Effector memory CD4-positive, alpha-beta T cell (primary cell): ENCODE results near the gene DOCK2.

Source experiments
- DNase-seq, 3 donors: peaks; one replicate each; pipeline ENCODE4 v3.0.0-alpha.2; 2020
- H3K27ac ChIP-seq: 2 replicates; pipeline ENCODE4 v1.7.0; 2013; ENCODE audit warnings: mild to moderate bottlenecking, low read length, moderate library complexity; ENCODE audit not compliant: insufficient read depth, poor library complexity, severe bottlenecking
- H3K27me3 ChIP-seq: replicated peaks from 2 replicates; pipeline ENCODE4 v1.7.0; 2013; ENCODE audit warnings: mild to moderate bottlenecking, low read length; ENCODE audit not compliant: insufficient read depth, control insufficient read depth, poor library complexity, severe bottlenecking
- H3K36me3 ChIP-seq: 2 replicates; pipeline ENCODE4 v1.7.0; 2013; ENCODE audit warnings: mild to moderate bottlenecking, low read length, moderate library complexity; ENCODE audit not compliant: control insufficient read depth, insufficient read depth
- H3K4me1 ChIP-seq: 2 replicates; pipeline ENCODE4 v1.7.0; 2013; ENCODE audit warnings: low read length, mild to moderate bottlenecking; ENCODE audit not compliant: control insufficient read depth, insufficient read depth, poor library complexity, severe bottlenecking
- H3K4me3 ChIP-seq: 2 replicates; pipeline ENCODE4 v1.7.0; 2013; ENCODE audit warnings: low read length, low read depth, mild to moderate bottlenecking; ENCODE audit not compliant: insufficient read depth, poor library complexity, severe bottlenecking
- H3K9me3 ChIP-seq: 2 replicates; pipeline ENCODE4 v1.7.0; 2013; ENCODE audit warnings: mild to moderate bottlenecking, low read length, moderate library complexity; ENCODE audit not compliant: control insufficient read depth

DOCK2 gene

GRCh38 chr5:169923988-169924387 lies 286.9 kb downstream of the DOCK2 start:
- peaks cover 4% of the 10 kb centered on the region for H3K36me3 ChIP-seq
- H3K9me3 ChIP-seq, result no peaks in the 10 kb centered on the region
- no peak overlapping the region for H3K4me3 ChIP-seq
- no peaks in the 10 kb centered on the region for H3K4me1 ChIP-seq
- DNase-seq, result no peak
- H3K27ac ChIP-seq, result no peak overlapping the region
- no peaks in the 10 kb centered on the region for H3K27me3 ChIP-seq

GRCh38 chr5:169933127-169933526 lies 296.1 kb downstream of the DOCK2 start:
- no peaks in the 10 kb centered on the region for H3K9me3 ChIP-seq
- H3K36me3 ChIP-seq, result peaks cover 13% of the 10 kb centered on the region
- no peaks in the 10 kb centered on the region for H3K27me3 ChIP-seq
- peaks cover 8% of the 10 kb centered on the region for H3K4me1 ChIP-seq
- DNase-seq, result no peak
- H3K4me3 ChIP-seq, result no peak overlapping the region
- no peak overlapping the region for H3K27ac ChIP-seq

- H3K27me3 ChIP-seq, result no peaks in the 10 kb centered on the region
- H3K4me1 ChIP-seq, result peaks cover 8% of the 10 kb centered on the region
- H3K36me3 ChIP-seq, result peaks cover 15% of the 10 kb centered on the region
- no peaks in the 10 kb centered on the region for H3K9me3 ChIP-seq
- H3K4me3 ChIP-seq, result no peak overlapping the region
- no peak overlapping the region for H3K27ac ChIP-seq
- DNase-seq, result no peak
Observed at GRCh38 chr5:169933616-169934015, 296.5 kb downstream of the DOCK2 start.

- Histone ChIP-seq H3K36me3 (peaks cover 15% of the 10 kb centered on the region), H3K27ac (no peak overlapping the region), H3K4me3 (no peak overlapping the region), H3K27me3 (no peaks in the 10 kb centered on the region), H3K4me1 (peaks cover 8% of the 10 kb centered on the region), H3K9me3 (no peaks in the 10 kb centered on the region)
- DNase-seq, result no peak
Observed at GRCh38 chr5:169934990-169935389, 297.9 kb downstream of the DOCK2 start.

GRCh38 chr5:169935762-169936161 lies 298.7 kb downstream of the DOCK2 start:
- Histone ChIP-seq H3K36me3 (peaks cover 15% of the 10 kb centered on the region), H3K27ac (no peak overlapping the region)

GRCh38 chr5:169938439-169938838 lies 301.4 kb downstream of the DOCK2 start:
- peaks cover 8% of the 10 kb centered on the region for H3K4me1 ChIP-seq
- H3K27me3 ChIP-seq, result no peaks in the 10 kb centered on the region
- no peak overlapping the region for H3K4me3 ChIP-seq
- no peak overlapping the region for H3K27ac ChIP-seq
- DNase-seq, result no peak
- H3K36me3 ChIP-seq, result peaks cover 8% of the 10 kb centered on the region
- no peaks in the 10 kb centered on the region for H3K9me3 ChIP-seq

More at GRCh38 chr5:169935762-169936161, 298.7 kb downstream of the DOCK2 start:
- DNase-seq, result no peak
- Histone ChIP-seq H3K4me1 (peaks cover 8% of the 10 kb centered on the region), H3K9me3 (no peaks in the 10 kb centered on the region), H3K27me3 (no peaks in the 10 kb centered on the region), H3K4me3 (no peak overlapping the region)

- Histone ChIP-seq H3K4me3 (no peak overlapping the region), H3K4me1 (peaks cover 8% of the 10 kb centered on the region), H3K9me3 (no peaks in the 10 kb centered on the region), H3K27me3 (no peaks in the 10 kb centered on the region), H3K27ac (no peak overlapping the region), H3K36me3 (peaks cover 8% of the 10 kb centered on the region)
- no peak for DNase-seq
Observed at GRCh38 chr5:169939731-169940130, 302.7 kb downstream of the DOCK2 start.

- no peak overlapping the region for H3K27ac ChIP-seq
- no peaks in the 10 kb centered on the region for H3K4me1 ChIP-seq
- no peak for DNase-seq
- no peaks in the 10 kb centered on the region for H3K27me3 ChIP-seq
- no peaks in the 10 kb centered on the region for H3K9me3 ChIP-seq
- H3K36me3 ChIP-seq, result peaks cover 8% of the 10 kb centered on the region
- H3K4me3 ChIP-seq, result no peak overlapping the region
Observed at GRCh38 chr5:169941542-169941941, 304.5 kb downstream of the DOCK2 start.

- Histone ChIP-seq H3K27ac (no peak overlapping the region), H3K4me1 (no peaks in the 10 kb centered on the region), H3K9me3 (no peaks in the 10 kb centered on the region), H3K36me3 (peaks cover 8% of the 10 kb centered on the region), H3K27me3 (no peaks in the 10 kb centered on the region), H3K4me3 (no peak overlapping the region)
- no peak for DNase-seq
Observed at GRCh38 chr5:169942181-169942580, 305.1 kb downstream of the DOCK2 start.

- no peak overlapping the region for H3K27ac ChIP-seq
- no peaks in the 10 kb centered on the region for H3K27me3 ChIP-seq
- H3K4me3 ChIP-seq, result no peak overlapping the region
- no peaks in the 10 kb centered on the region for H3K9me3 ChIP-seq
- H3K4me1 ChIP-seq, result no peaks in the 10 kb centered on the region
- H3K36me3 ChIP-seq, result peaks cover 3% of the 10 kb centered on the region
- DNase-seq, result no peak
Observed at GRCh38 chr5:169943026-169943425, 306.0 kb downstream of the DOCK2 start.

- Histone ChIP-seq H3K36me3 (no peaks in the 10 kb centered on the region), H3K27ac (no peak overlapping the region), H3K27me3 (no peaks in the 10 kb centered on the region), H3K9me3 (no peaks in the 10 kb centered on the region), H3K4me1 (no peaks in the 10 kb centered on the region), H3K4me3 (no peak overlapping the region)
- DNase-seq, result no peak
Observed at GRCh38 chr5:169944115-169944514, 307.0 kb downstream of the DOCK2 start.
